Peyer's patch (tissue), 4 donors: ENCODE results near the gene UMODL1. TPM values are rescaled to one million over a fixed set of nuclear protein-coding genes. Genes with fewer than 3 reads are reported as not detected.

Source experiments
- DNase-seq, 3 donors: peaks; one replicate each; pipeline ENCODE4 v3.0.0-alpha.2; 2017 to 2019
- H3K27ac ChIP-seq, 4 donors: fragments of 200-600 bp; sonication (generic); one replicate each; pipeline ENCODE4 v1.5.1; 2016 to 2019
- H3K27me3 ChIP-seq, 2 donors: fragments of 200-600 bp; sonication (generic); one replicate each; pipeline ENCODE4 v1.5.1; 2019
- H3K36me3 ChIP-seq, 3 donors: fragments of 200-600 bp; sonication (generic); one replicate each; pipeline ENCODE4 v1.5.1; 2016 to 2019
- H3K4me1 ChIP-seq, 4 donors: fragments of 200-600 bp; sonication (generic); one replicate each; pipeline ENCODE4 v1.5.1; 2016 to 2019
- H3K4me3 ChIP-seq, 4 donors: fragments of 200-600 bp; sonication (generic); 1 replicate in 3 of 4; 2 replicates in 1 of 4; pipeline ENCODE4 v1.5.1; 2016 to 2019; ENCODE audit warnings: mild to moderate bottlenecking in 1 of 4
- H3K9me3 ChIP-seq, 4 donors: fragments of 200-600 bp; sonication (generic); one replicate each; pipeline ENCODE4 v1.5.1; 2016 to 2019; ENCODE audit warnings: mild to moderate bottlenecking in 1 of 4
- POLR2A ChIP-seq, 2 donors: fragments of 450-650 bp; IDR thresholded peaks; one replicate each; pipeline ENCODE4 v1.5.1; 2017; ENCODE audit warnings: antibody characterized with exemption in 2 of 2, mild to moderate bottlenecking in 2 of 2, moderate library complexity in 2 of 2
- total RNA-seq, 4 donors: library from RNA; depleted of rRNA; stranded (reverse); fragments of >200 nt; gene quantifications; one replicate each; pipeline ENCODE4 v1.1.0, GENCODE V29; 2016
- TF ChIP-seq, protein P1 (sequence below), 6 experiments: fragments of 450-650 bp in 4 of 6; fragments of 200-600 bp in 2 of 6; sonication (generic) in 1 of 6; IDR thresholded peaks; one replicate each; pipeline ENCODE4 v1.5.1; 2017 to 2019; ENCODE audit warnings: antibody characterized with exemption in 6 of 6, mild to moderate bottlenecking in 3 of 6, moderate library complexity in 1 of 6

Gene UMODL1
- total RNA-seq, 4 donors from 2014 or later, result 0.53 to 0.95 (median 0.83) TPM; not detected in 1

DNA sequence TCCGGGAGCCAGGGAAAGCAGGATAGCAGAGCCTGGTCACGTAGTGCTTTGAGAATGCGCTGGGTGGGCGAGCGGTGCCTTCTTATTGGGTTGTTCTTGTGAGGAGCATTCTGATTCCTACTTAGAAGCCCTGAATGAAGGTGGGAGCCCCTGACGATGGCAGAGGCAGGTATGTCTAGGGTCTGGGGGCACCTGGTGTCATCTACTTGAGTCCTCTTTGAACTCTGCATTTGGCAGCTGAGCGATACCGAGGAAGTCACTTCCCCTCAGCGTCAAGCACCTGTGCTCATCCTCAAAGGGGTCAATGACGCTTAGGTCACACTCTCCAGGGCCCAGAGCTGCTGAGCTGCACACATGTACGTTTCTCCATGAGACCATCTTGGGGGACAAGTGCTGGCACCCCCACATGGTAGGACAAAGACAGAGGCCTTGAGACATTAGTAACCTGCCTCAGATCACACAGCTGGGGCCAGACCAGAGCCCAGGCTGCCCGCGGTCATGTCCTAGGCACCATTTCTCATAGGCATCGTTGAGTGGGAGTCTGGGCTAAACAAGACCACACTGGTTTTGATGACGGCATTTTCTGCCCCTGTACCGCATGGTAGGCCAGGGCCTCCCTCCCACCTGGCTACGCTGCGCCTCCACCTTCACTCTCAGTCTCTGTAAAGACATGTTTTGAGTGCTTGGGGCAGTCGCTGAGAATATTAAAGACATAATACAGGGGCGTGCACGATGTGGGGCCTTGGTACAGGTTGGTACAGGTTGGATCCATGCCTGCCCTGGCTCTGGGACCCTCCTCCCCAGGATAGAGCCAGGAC, 78.7 kb downstream of the UMODL1 start:
- no peaks in the 10 kb centered on the region for H3K36me3 ChIP-seq
- H3K27ac ChIP-seq, result no peak overlapping the region
- H3K27me3 ChIP-seq, result no peaks in the 10 kb centered on the region
- TF ChIP-seq POLR2A (IDR thresholded peaks at IDR 0.05), result no peak
- TF ChIP-seq, protein P1, sequence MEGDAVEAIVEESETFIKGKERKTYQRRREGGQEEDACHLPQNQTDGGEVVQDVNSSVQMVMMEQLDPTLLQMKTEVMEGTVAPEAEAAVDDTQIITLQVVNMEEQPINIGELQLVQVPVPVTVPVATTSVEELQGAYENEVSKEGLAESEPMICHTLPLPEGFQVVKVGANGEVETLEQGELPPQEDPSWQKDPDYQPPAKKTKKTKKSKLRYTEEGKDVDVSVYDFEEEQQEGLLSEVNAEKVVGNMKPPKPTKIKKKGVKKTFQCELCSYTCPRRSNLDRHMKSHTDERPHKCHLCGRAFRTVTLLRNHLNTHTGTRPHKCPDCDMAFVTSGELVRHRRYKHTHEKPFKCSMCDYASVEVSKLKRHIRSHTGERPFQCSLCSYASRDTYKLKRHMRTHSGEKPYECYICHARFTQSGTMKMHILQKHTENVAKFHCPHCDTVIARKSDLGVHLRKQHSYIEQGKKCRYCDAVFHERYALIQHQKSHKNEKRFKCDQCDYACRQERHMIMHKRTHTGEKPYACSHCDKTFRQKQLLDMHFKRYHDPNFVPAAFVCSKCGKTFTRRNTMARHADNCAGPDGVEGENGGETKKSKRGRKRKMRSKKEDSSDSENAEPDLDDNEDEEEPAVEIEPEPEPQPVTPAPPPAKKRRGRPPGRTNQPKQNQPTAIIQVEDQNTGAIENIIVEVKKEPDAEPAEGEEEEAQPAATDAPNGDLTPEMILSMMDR (IDR thresholded peaks at IDR 0.05), result no peak
- peak in 2 of 3 donors; percentile 32 to 34 for DNase-seq
- H3K4me3 ChIP-seq, result no peak overlapping the region
- peaks cover 0 to 7% (median 0%) of the 10 kb centered on the region in 4 donors for H3K4me1 ChIP-seq
- H3K9me3 ChIP-seq, result no peaks in the 10 kb centered on the region

DNA sequence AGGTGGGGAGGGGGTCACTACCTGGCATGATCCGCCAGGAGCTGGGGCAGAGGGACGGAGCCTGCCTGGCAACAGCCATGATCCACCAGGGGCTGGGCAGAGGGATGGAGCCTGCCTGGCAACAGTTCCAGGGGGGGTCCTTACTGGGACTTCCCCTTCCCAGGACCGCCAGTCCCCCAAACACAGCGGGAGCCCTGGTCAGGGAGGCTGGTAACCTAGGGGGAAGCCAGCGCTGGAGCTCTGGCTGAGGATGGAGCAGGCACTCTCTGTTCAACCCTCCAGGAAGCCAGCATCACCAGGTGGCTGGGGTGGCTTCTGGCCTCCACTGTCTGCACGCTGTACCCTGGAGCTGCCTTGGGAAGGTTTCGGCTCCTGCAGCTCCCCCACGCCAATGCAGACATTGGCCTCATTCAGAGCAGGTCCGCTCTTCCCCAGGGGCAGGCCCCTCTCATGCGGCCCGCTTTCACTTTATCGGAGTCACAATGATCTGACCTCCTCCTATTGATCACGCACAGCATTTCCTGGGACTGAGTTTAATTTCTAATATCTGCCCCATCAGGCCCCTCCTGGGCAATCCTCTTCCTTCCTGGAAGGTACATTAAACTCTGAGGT, 79.5 kb downstream of the UMODL1 start:
- H3K4me3 ChIP-seq, result no peak overlapping the region
- TF ChIP-seq, protein P1 (IDR thresholded peaks at IDR 0.05), result no peak
- TF ChIP-seq POLR2A (IDR thresholded peaks at IDR 0.05), result no peak
- peak in 2 of 3 donors; percentile 36 to 38 for DNase-seq

DNA sequence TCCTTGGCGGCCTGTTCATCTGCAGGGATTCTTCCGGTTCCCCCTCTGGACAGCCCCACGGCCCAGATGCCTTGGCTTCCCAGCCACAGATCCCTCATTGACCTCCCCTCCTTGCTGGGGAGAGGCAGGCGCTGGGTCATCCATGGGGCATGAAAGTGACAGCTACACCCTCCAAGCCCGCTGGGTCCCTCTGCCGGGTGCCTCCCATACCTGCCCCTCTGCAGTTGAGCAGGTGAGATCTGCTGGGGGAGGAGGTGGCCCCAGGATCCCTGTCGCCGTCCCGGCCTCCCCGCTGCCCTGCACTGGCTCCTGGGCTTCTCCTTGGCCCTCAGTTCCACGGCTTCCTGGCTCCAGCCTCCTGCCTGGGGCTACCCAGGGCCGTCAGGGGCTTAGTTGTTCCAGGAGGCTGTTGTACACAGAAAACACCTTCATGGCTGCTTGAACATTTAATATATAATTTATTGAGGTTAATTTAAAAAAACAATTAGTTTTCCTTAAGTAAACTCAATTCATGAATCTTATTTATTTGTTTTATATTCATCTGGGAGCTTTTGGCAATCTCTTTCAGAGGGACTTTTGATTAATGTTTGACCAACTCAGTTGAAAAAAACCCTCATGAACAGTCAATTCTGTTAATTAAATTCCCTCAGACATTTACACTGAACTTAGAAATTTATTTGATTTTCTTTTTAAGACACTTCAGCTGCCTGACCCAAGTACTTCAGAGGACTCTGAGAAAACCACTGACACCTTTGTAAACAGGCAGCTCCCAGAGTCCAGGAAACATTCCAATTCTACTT, 80.2 kb downstream of the UMODL1 start:
- no peak for TF ChIP-seq POLR2A (IDR thresholded peaks at IDR 0.05)
- TF ChIP-seq, protein P1 (IDR thresholded peaks at IDR 0.05), result no peak
- Histone ChIP-seq H3K4me1 (no peaks in the 10 kb centered on the region), H3K4me3 (no peak overlapping the region), H3K9me3 (no peaks in the 10 kb centered on the region), H3K27ac (no peak overlapping the region), H3K27me3 (no peaks in the 10 kb centered on the region), H3K36me3 (no peaks in the 10 kb centered on the region)
- peak in 2 of 3 donors; percentile 37 for DNase-seq

More for the DNA sequence above, 79.5 kb downstream of the UMODL1 start:
- Histone ChIP-seq H3K27ac (no peak overlapping the region), H3K36me3 (no peaks in the 10 kb centered on the region), H3K27me3 (no peaks in the 10 kb centered on the region), H3K9me3 (no peaks in the 10 kb centered on the region), H3K4me1 (peaks cover 0 to 2% (median 0%) of the 10 kb centered on the region in 4 donors)

DNA sequence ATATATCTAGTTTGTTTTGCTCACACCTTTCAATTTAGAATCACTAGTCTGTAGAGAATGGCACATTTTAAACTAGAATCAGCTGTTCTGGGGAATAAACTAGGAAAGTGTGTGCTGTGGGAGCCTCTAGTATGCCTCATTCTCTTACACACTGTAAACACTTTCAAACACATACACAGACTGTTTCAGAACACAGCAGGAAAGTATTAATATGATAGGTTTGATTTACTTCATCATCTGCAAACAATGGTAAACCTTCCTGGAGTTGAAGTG, 80.8 kb downstream of the UMODL1 start:
- Histone ChIP-seq H3K4me3 (no peak overlapping the region), H3K9me3 (no peaks in the 10 kb centered on the region), H3K27me3 (no peaks in the 10 kb centered on the region), H3K27ac (no peak overlapping the region), H3K4me1 (no peaks in the 10 kb centered on the region), H3K36me3 (no peaks in the 10 kb centered on the region)
- no peak for TF ChIP-seq POLR2A (IDR thresholded peaks at IDR 0.05)
- TF ChIP-seq, protein P1 (IDR thresholded peaks at IDR 0.05), result no peak
- no peak for DNase-seq

DNA sequence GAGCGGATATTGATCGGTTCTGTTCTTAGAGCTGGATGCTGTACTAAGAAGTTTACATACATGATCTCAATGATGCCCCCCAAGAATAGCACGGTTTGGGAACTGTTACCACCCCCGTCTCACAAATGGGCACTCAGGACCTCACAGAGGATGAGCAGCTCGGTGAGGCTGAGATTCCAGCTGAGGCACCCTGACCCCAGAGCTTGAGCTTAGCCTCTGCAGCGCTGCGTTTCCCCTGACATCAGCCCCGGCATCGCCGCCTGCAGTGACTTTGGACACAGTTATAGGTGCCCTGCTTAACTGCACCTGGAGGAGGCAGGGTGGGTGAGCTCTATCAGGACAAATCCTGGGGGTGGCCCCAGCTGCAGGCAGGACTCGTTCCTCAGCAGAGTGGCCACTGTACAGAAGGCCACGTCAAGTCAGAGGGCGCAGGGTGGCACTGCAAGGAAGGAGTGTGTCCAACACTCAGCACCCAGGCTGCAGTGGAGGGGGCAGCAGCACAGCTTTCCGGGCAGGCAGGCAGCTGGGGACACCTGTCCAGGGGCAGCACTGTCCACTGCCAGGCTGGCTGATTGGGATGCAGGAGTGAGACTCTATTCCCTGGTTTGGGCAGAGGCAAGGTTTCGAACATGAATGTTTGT, 82.0 kb downstream of the UMODL1 start:
- no peaks in the 10 kb centered on the region for H3K4me1 ChIP-seq
- H3K36me3 ChIP-seq, result no peaks in the 10 kb centered on the region
- peak in 2 of 3 donors; percentile 36 to 43 for DNase-seq
- H3K4me3 ChIP-seq, result no peak overlapping the region
- no peaks in the 10 kb centered on the region for H3K27me3 ChIP-seq
- H3K27ac ChIP-seq, result no peak overlapping the region
- no peak for TF ChIP-seq POLR2A (IDR thresholded peaks at IDR 0.05)
- TF ChIP-seq, protein P1 (IDR thresholded peaks at IDR 0.05), result no peak
- H3K9me3 ChIP-seq, result no peaks in the 10 kb centered on the region
